ENCODE data around the gene FCHSD2.

GRCh38 chr11:72838691-72839305 lies 303.3 kb downstream of the FCHSD2 start:
- TF ChIP-seq MYC (IDR thresholded peaks at IDR 0.05; ENCODE audit: borderline replicate concordance, low read length) (no peak), POLR2A (IDR thresholded peaks at IDR 0.05; ENCODE audit: low read length) (no peak), CTCF (IDR thresholded peaks at IDR 0.05) (no peak), MAZ (IDR thresholded peaks at IDR 0.05; ENCODE audit: borderline replicate concordance, low read depth, low read length) (no peak), HDAC2 (IDR thresholded peaks at IDR 0.05) (no peak), FOSB (CRISPR knock-in tag; IDR thresholded peaks at IDR 0.05) (no peak), BHLHE40 (IDR thresholded peaks at IDR 0.05; ENCODE audit: low read depth, low read length) (no peak), MAX (IDR thresholded peaks at IDR 0.05) (no peak), TFCP2L1 (CRISPR knock-in tag; IDR thresholded peaks at IDR 0.05) (no peak), FOXS1 (CRISPR knock-in tag; IDR thresholded peaks at IDR 0.05) (no peak), CEBPB (IDR thresholded peaks at IDR 0.05) (no peak), JUN (IDR thresholded peaks at IDR 0.05) (no peak), CBX8 (IDR thresholded peaks at IDR 0.05) (no peak)
